ENCODE measurements around the gene FASN.

FASN gene

GRCh38 chr17:82087961-82088837, 9.8 kb downstream of the FASN start:
- no peaks in the 10 kb centered on the region for H3K4me1 ChIP-seq (ENCODE audit: control insufficient read depth in 1 of 2, insufficient read depth in 2 of 2, low read length in 2 of 2)
- no peak overlapping the region for H3K4me3 ChIP-seq (ENCODE audit: low read depth in 1 of 2, low read length in 2 of 2)
- H3K27ac ChIP-seq (ENCODE audit: low read depth, low read length): no peak overlapping the region
- no peaks in the 10 kb centered on the region for H3K27me3 ChIP-seq (ENCODE audit: control insufficient read depth in 1 of 2, insufficient read depth in 2 of 2, low read length in 2 of 2)
- H3K36me3 ChIP-seq (ENCODE audit: control insufficient read depth in 1 of 2, insufficient read depth in 2 of 2, low read length in 2 of 2): peaks cover 24 to 92% of the 10 kb centered on the region in 2 donors
- H3K9ac ChIP-seq (ENCODE audit: low read depth in 1 of 2, low read length in 2 of 2): no peak overlapping the region
- no peaks in the 10 kb centered on the region for H3K9me3 ChIP-seq (ENCODE audit: control insufficient read depth in 1 of 2, low read length in 2 of 2)

- no peak overlapping the region for H3K9ac ChIP-seq (ENCODE audit: low read depth in 1 of 2, low read length in 2 of 2)
- H3K27ac ChIP-seq (ENCODE audit: low read depth, low read length): no peak overlapping the region
- no peak overlapping the region for H3K4me3 ChIP-seq (ENCODE audit: low read depth in 1 of 2, low read length in 2 of 2)
- no peaks in the 10 kb centered on the region for H3K4me1 ChIP-seq (ENCODE audit: control insufficient read depth in 1 of 2, insufficient read depth in 2 of 2, low read length in 2 of 2)
- no peaks in the 10 kb centered on the region for H3K9me3 ChIP-seq (ENCODE audit: control insufficient read depth in 1 of 2, low read length in 2 of 2)
- no peaks in the 10 kb centered on the region for H3K27me3 ChIP-seq (ENCODE audit: control insufficient read depth in 1 of 2, insufficient read depth in 2 of 2, low read length in 2 of 2)
- H3K36me3 ChIP-seq (ENCODE audit: control insufficient read depth in 1 of 2, insufficient read depth in 2 of 2, low read length in 2 of 2): peaks cover 31 to 97% of the 10 kb centered on the region in 2 donors
Measured at GRCh38 chr17:82086941-82087906, 10.8 kb downstream of the FASN start.

GRCh38 chr17:82085931-82086764, 11.9 kb downstream of the FASN start:
- no peaks in the 10 kb centered on the region for H3K4me1 ChIP-seq (ENCODE audit: control insufficient read depth in 1 of 2, insufficient read depth in 2 of 2, low read length in 2 of 2)
- no peaks in the 10 kb centered on the region for H3K27me3 ChIP-seq (ENCODE audit: control insufficient read depth in 1 of 2, insufficient read depth in 2 of 2, low read length in 2 of 2)
- no peak overlapping the region for H3K9ac ChIP-seq (ENCODE audit: low read depth in 1 of 2, low read length in 2 of 2)
- H3K36me3 ChIP-seq (ENCODE audit: control insufficient read depth in 1 of 2, insufficient read depth in 2 of 2, low read length in 2 of 2): peaks cover 35 to 95% of the 10 kb centered on the region in 2 donors
- H3K27ac ChIP-seq (ENCODE audit: low read depth, low read length): no peak overlapping the region
- no peak overlapping the region for H3K4me3 ChIP-seq (ENCODE audit: low read depth in 1 of 2, low read length in 2 of 2)
- H3K9me3 ChIP-seq (ENCODE audit: control insufficient read depth in 1 of 2, low read length in 2 of 2): no peaks in the 10 kb centered on the region

DNA sequence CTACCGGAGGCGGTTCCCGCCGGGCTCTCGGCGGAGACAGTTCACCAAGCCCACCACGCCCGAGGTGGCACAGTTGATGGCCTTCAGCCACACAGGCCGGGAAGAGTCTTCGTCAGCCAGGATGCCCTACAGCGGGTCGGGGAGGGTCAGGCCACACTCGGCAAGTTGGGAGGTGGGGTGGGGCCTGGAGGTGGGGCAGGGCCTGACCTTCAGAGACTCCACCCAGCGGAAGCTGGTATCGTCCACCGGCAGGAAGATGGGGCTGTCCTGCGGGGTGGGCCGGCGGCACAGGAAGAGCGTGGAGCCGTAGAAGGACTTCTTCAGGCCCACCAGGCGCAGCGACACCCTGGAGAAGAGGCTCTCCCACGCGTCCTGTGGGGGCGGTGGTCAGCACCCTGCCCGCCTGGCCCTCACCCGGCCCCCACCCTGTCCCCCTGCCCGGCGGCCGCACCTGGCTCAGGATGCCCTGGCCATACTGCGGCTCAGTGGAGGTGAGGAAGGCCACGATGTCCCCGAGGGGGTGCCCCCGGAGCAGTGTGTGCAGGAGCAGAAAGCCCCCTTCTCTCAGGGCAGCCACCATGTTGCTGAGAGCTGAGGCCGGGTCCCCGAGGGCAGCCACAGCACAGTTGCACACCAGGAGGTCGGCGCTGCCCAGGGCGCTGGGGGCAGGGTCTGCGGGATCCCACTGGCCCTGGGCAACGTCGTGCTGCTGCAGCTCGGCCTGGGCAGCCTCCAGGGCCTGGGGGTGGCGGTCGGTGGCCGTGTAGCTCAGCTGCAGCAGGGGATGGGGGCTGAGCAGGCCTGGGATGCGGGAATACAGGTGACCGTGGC, 12.8 kb downstream of the FASN start:
- Histone ChIP-seq H3K9ac (ENCODE audit: low read depth in 1 of 2, low read length in 2 of 2) (no peak overlapping the region), H3K9me3 (ENCODE audit: control insufficient read depth in 1 of 2, low read length in 2 of 2) (no peaks in the 10 kb centered on the region), H3K4me3 (ENCODE audit: low read depth in 1 of 2, low read length in 2 of 2) (no peak overlapping the region), H3K27ac (ENCODE audit: low read depth, low read length) (no peak overlapping the region), H3K36me3 (ENCODE audit: control insufficient read depth in 1 of 2, insufficient read depth in 2 of 2, low read length in 2 of 2) (peaks cover 43 to 96% of the 10 kb centered on the region in 2 donors), H3K27me3 (ENCODE audit: control insufficient read depth in 1 of 2, insufficient read depth in 2 of 2, low read length in 2 of 2) (no peaks in the 10 kb centered on the region), H3K4me1 (ENCODE audit: control insufficient read depth in 1 of 2, insufficient read depth in 2 of 2, low read length in 2 of 2) (no peaks in the 10 kb centered on the region)

DNA sequence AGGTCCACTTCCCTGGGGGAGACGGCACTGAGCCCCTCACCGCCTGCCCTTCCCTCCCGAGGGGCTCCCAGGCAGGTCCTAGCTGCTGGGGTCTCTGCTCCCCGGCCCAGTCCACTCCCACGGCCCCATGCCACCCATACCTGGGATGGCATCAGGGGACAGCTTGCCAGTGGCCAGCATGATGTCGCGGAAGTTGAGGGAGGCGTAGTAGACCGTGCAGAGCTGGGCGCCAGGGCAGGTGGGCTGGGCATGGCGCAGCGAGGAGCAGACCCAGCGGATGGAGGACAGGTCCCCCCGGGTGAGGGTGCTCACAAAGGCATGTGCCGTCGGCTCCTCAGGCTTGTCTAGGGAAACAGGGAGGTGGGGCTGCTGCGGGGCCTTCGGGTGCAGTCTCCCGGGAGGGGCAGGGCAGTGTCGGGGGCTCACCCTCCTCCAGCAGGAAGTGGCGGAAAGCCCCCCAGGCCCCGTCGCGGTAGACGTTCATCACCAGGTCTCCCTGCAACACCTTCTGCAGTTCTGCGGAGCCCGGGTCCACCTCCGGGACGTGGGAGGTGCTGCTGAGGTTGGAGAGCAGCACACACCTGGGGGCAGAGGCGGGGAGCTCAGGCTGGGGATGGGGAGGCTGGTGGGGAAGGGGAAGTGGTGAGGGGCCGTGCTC, 13.5 kb downstream of the FASN start:
- Histone ChIP-seq H3K36me3 (ENCODE audit: control insufficient read depth in 1 of 2, insufficient read depth in 2 of 2, low read length in 2 of 2) (peaks cover 38 to 96% of the 10 kb centered on the region in 2 donors), H3K9me3 (ENCODE audit: control insufficient read depth in 1 of 2, low read length in 2 of 2) (no peaks in the 10 kb centered on the region), H3K27ac (ENCODE audit: low read depth, low read length) (no peak overlapping the region), H3K27me3 (ENCODE audit: control insufficient read depth in 1 of 2, insufficient read depth in 2 of 2, low read length in 2 of 2) (no peaks in the 10 kb centered on the region), H3K9ac (ENCODE audit: low read depth in 1 of 2, low read length in 2 of 2) (no peak overlapping the region), H3K4me1 (ENCODE audit: control insufficient read depth in 1 of 2, insufficient read depth in 2 of 2, low read length in 2 of 2) (no peaks in the 10 kb centered on the region), H3K4me3 (ENCODE audit: low read depth in 1 of 2, low read length in 2 of 2) (no peak overlapping the region)

DNA sequence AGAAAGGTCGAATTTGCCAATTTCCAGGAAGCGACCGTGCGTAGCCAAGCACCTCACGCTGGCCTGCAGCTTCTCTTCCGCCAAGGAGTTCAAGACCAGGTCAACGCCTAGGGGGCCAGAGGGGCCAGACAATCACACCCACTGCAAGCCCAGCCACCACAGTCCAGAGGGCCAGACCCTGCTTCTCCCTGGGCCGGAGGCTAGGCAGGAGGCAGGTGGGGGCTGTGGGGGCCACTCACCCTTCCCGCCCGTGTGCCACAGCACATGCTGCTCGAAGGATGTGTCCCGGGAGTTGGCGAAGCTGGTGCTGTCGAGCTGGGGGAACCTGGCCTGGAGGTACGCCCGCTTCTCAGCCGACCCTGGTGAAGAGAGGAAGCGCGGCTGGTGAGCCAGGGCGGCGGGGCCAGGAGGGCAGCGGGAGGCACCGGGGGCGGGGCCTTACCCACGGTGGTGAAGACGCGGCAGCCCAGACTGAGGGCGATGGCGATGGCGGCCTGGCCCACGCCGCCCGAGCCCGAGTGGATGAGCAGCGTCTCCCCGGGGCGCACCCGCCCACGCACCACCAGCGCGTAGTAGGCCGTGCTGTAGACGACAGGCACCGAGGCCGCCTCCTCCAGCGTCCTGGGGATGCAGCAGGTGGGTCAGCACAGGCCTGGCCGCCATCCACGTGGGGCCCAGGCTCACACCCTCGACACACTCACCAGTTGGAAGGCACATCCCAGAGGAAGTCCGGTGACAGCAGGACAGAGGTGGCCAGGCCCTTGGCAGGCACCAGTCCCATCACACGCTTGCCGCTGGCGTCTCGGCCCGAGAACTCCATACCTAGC, 14.3 kb downstream of the FASN start:
- Histone ChIP-seq H3K36me3 (ENCODE audit: control insufficient read depth in 1 of 2, insufficient read depth in 2 of 2, low read length in 2 of 2) (peaks cover 34 to 94% of the 10 kb centered on the region in 2 donors), H3K27ac (ENCODE audit: low read depth, low read length) (no peak overlapping the region), H3K27me3 (ENCODE audit: control insufficient read depth in 1 of 2, insufficient read depth in 2 of 2, low read length in 2 of 2) (no peaks in the 10 kb centered on the region), H3K4me1 (ENCODE audit: control insufficient read depth in 1 of 2, insufficient read depth in 2 of 2, low read length in 2 of 2) (no peaks in the 10 kb centered on the region), H3K9me3 (ENCODE audit: control insufficient read depth in 1 of 2, low read length in 2 of 2) (no peaks in the 10 kb centered on the region), H3K9ac (ENCODE audit: low read depth in 1 of 2, low read length in 2 of 2) (no peak overlapping the region), H3K4me3 (ENCODE audit: low read depth in 1 of 2, low read length in 2 of 2) (no peak overlapping the region)

- Histone ChIP-seq H3K27ac (ENCODE audit: low read depth, low read length) (no peak overlapping the region), H3K9ac (ENCODE audit: low read depth in 1 of 2, low read length in 2 of 2) (no peak overlapping the region), H3K4me1 (ENCODE audit: control insufficient read depth in 1 of 2, insufficient read depth in 2 of 2, low read length in 2 of 2) (no peaks in the 10 kb centered on the region), H3K36me3 (ENCODE audit: control insufficient read depth in 1 of 2, insufficient read depth in 2 of 2, low read length in 2 of 2) (peaks cover 27 to 93% of the 10 kb centered on the region in 2 donors), H3K4me3 (ENCODE audit: low read depth in 1 of 2, low read length in 2 of 2) (no peak overlapping the region), H3K27me3 (ENCODE audit: control insufficient read depth in 1 of 2, insufficient read depth in 2 of 2, low read length in 2 of 2) (no peaks in the 10 kb centered on the region), H3K9me3 (ENCODE audit: control insufficient read depth in 1 of 2, low read length in 2 of 2) (no peaks in the 10 kb centered on the region)
Measured at GRCh38 chr17:82083009-82083408, 15.0 kb downstream of the FASN start.

DNA sequence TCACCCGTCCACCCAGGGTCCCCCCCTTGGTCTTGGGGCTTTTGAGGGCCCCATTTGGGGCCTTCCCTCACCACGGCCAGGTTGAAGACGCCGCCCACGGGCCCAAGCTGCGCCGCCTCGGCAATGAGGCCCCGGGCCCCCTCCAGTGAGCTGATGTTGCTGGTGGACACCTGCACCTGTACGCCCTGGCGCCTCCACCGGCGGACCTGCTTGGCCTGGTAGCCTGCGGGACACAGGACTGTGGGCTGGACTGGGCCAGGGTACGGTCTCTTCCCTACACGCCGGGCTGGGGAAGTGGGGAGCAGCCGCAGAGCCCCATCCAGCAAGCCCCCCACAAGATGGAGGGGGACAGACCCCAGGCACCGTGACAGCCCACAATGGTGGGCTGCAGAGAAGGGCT, 15.6 kb downstream of the FASN start:
- H3K27me3 ChIP-seq (ENCODE audit: control insufficient read depth in 1 of 2, insufficient read depth in 2 of 2, low read length in 2 of 2): no peaks in the 10 kb centered on the region
- no peak overlapping the region for H3K27ac ChIP-seq (ENCODE audit: low read depth, low read length)
- H3K4me1 ChIP-seq (ENCODE audit: control insufficient read depth in 1 of 2, insufficient read depth in 2 of 2, low read length in 2 of 2): no peaks in the 10 kb centered on the region
- H3K36me3 ChIP-seq (ENCODE audit: control insufficient read depth in 1 of 2, insufficient read depth in 2 of 2, low read length in 2 of 2): peaks cover 23 to 91% of the 10 kb centered on the region in 2 donors
- no peak overlapping the region for H3K4me3 ChIP-seq (ENCODE audit: low read depth in 1 of 2, low read length in 2 of 2)
- H3K9me3 ChIP-seq (ENCODE audit: control insufficient read depth in 1 of 2, low read length in 2 of 2): no peaks in the 10 kb centered on the region
- H3K9ac ChIP-seq (ENCODE audit: low read depth in 1 of 2, low read length in 2 of 2): no peak overlapping the region

Data from duodenal mucosa (tissue), 2 donors.